ENCODE data around the gene DIP2B. TPM values are rescaled to one million over a fixed set of nuclear protein-coding genes. Genes with fewer than 3 reads are reported as not detected.
A peak's percentile ranks its signal among the peaks of the same experiment; 100 is the strongest.

Gene DIP2B
- total RNA-seq, 2 donors from 2014 or later: 22.8 to 31.0 TPM

DNA sequence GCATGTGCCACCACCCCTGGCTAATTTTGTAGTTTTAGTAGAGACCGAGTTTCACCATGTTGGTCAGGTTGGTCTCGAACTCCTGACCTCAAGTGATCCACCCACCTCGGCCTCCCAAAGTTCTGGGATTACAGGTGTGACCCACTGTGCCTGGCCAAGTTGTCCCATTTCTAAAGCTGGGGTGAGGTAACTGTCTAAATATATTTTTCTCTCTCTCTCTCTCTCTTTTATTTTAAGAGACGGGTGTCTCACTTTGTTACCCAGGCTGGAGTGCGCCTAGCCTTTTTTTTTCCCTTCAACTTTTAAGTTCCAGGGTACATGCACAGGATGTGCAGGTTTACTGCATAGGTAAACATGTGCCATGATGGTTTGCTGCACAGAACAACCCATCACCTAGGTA lies 267.7 kb downstream of the DIP2B start:
- Mint-ChIP-seq H3K27me3 (no peaks in the 10 kb centered on the region), H3K4me3 (no peak overlapping the region), H3K4me1 (peaks cover 8% of the 10 kb centered on the region), H3K36me3 (ENCODE audit: low read depth) (no peaks in the 10 kb centered on the region), H3K27ac (no peak overlapping the region)
- H3K9me3 ChIP-seq (ENCODE audit: control insufficient read depth, low read length, poor library complexity, severe bottlenecking): no peaks in the 10 kb centered on the region
- no peak for DNase-seq
- no peak for ATAC-seq

DNA sequence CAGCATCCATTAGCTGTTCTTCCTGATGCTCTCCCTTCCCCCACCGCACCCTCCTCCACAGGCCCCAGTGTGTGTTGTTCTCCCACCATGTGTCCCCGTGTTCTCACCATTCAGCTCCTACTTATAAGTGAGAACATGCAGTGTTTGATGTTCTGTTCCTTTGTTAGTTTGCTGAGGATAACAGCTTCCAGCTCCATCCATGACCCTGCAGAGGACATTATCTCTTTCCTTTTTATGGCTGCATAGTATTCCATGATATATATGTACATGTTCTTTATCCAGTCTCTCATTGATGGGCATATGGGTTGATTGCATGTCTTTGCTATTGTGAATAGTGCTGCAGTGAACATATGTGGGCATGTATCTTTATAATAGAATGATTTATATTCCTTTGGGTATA lies 268.1 kb downstream of the DIP2B start:
- no peak for DNase-seq
- no peaks in the 10 kb centered on the region for H3K9me3 ChIP-seq (ENCODE audit: control insufficient read depth, low read length, poor library complexity, severe bottlenecking)
- H3K4me1 Mint-ChIP-seq: peaks cover 8% of the 10 kb centered on the region
- no peaks in the 10 kb centered on the region for H3K36me3 Mint-ChIP-seq (ENCODE audit: low read depth)
- H3K27me3 Mint-ChIP-seq: no peaks in the 10 kb centered on the region
- ATAC-seq: no peak
- H3K4me3 Mint-ChIP-seq: no peak overlapping the region
- H3K27ac Mint-ChIP-seq: no peak overlapping the region

DNA sequence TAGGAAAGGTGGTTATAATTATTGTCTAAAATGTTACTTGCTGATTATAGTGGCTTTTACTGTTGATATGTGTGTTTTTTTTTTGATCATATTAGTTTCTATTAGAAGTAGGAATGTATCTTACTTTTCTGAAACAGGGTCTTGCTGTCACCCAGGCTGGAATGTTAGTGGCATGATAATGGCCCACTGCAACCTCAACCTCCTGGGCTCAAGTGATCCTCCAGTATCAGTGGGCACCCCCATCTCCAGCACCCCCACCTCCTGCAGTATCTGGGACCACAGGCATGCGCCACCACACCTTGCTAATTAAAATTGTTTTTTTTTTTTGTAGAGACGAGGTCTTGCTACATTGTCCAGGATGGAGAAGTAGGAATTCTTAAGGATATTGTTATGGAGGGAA lies 270.5 kb downstream of the DIP2B start:
- no peak for ATAC-seq
- no peak overlapping the region for H3K27ac Mint-ChIP-seq
- H3K36me3 Mint-ChIP-seq (ENCODE audit: low read depth): no peaks in the 10 kb centered on the region
- no peaks in the 10 kb centered on the region for H3K9me3 ChIP-seq (ENCODE audit: control insufficient read depth, low read length, poor library complexity, severe bottlenecking)
- no peak for DNase-seq
- H3K27me3 Mint-ChIP-seq: no peaks in the 10 kb centered on the region
- H3K4me1 Mint-ChIP-seq: peaks cover 15% of the 10 kb centered on the region
- no peak overlapping the region for H3K4me3 Mint-ChIP-seq

DNA sequence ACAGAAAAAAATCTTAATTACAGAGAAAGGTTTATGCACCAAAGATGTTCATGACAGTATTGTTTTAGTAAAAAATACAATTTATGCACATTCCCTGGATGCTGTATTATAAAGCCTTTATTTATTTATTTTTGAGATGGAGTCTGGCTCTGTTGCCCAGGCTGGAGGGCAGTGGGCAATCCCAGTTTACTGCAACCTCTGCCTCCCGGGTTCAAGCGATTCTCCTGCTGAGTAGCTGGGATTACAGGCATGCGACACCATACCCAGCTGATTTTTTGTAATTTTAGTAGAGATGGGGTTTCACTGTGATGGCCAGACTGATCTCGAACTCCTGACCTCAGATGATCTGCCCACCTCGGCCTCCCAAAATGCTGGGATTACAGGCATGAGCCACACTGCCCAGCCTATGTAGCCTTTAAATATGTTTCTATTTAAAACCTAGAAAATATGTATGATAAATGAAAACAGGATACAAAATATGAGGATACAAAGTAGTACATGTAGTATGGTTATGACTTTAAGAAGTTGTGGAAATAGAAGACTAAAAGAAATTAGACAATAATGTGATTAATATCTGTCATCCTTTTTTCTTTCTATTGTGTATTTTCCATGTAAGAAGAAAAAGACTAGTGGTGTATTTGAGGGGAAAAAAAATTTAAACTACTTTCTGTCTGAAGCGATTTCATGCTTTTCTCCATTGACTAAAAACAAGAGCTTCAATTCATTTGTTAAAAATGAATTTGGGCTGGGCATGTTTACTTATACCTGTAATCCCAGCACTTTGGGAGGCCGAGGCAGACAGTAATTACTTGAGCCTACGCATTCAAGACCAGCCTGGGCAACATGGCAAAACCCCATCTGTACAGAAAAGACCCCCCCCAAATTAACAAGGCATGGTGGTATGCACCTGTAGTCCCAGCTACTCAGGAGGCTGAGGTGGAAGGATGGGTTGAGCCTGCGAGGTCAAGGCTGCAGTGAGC lies 272.3 kb downstream of the DIP2B start:
- Mint-ChIP-seq H3K36me3 (ENCODE audit: low read depth) (no peaks in the 10 kb centered on the region), H3K4me3 (no peak overlapping the region), H3K27me3 (no peaks in the 10 kb centered on the region), H3K4me1 (peaks cover 18% of the 10 kb centered on the region), H3K27ac (peak overlapping the region; percentile 49)
- ATAC-seq: no peak
- no peaks in the 10 kb centered on the region for H3K9me3 ChIP-seq (ENCODE audit: control insufficient read depth, low read length, poor library complexity, severe bottlenecking)
- no peak for DNase-seq

DNA sequence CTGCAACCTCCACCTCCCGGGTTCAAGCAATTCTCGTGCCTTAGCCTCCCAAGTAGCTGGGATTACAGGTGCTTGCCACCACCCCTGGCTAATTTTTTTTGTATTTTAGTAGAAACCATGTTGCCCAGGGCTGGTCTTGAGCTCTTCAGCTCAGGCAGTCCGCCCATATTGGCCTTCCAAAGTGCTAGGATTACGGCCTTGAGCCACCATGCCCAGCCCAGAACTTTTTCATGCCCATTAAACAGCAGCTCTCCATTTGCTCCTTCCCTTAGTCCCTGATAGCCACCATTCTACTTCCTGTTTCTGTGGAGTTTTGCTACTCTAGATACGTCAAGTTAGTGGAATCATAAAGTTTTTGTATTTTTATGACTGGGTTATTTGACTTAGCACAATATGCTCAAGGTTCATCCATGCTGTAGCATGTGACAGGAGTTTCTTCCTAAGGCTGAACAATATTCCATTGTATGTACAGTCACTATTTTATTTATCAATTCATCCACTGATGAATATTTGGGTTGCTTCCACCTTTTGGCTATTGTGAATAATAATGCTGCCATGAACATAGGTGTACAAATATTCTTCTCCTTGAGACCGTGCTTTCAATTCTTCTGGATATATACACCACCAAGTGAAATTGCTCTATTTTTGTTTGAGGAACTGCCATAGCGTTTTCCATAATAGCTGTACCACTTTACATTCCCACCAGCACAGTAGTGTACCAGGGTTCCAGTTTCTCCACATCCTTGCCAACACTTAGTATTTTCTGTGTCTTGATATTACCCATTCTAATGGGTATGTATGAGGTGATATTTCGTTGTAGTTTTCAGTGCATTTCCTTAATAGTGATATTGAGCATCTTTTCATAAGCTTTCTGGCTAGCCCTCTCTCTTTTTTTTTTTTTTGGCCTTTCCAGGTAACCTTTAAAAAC lies 274.1 kb downstream of the DIP2B start:
- peak overlapping the region; percentile 34 for H3K27ac Mint-ChIP-seq
- ATAC-seq (no peak), DNase-seq (no peak)
- no peak overlapping the region for H3K4me3 Mint-ChIP-seq
- no peaks in the 10 kb centered on the region for H3K9me3 ChIP-seq (ENCODE audit: control insufficient read depth, low read length, poor library complexity, severe bottlenecking)
- peaks cover 15% of the 10 kb centered on the region for H3K4me1 Mint-ChIP-seq
- H3K36me3 Mint-ChIP-seq (ENCODE audit: low read depth): no peaks in the 10 kb centered on the region
- no peaks in the 10 kb centered on the region for H3K27me3 Mint-ChIP-seq

DNA sequence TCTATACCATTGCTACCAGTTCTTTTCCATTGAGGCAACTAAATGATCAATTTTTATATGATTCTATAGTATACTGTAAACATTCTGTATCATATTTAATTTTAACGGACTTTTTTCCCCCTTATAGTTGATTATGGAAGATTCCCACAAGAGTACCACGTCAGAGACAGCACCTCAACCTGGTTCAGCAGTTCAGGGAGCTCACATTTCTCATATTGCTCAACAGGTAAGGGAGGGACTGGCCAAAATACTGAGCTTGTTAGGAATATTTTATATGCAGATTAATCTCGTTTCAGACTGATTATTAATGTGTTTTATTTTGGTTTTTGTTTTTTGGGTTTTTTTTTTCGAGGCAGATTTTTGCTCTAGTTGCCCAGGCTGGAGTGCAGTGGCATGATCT lies 275.2 kb downstream of the DIP2B start:
- Mint-ChIP-seq H3K27me3 (no peaks in the 10 kb centered on the region), H3K36me3 (ENCODE audit: low read depth) (peaks cover 3% of the 10 kb centered on the region), H3K4me3 (no peak overlapping the region), H3K27ac (peak overlapping the region; percentile 34), H3K4me1 (peaks cover 21% of the 10 kb centered on the region)
- no peaks in the 10 kb centered on the region for H3K9me3 ChIP-seq (ENCODE audit: control insufficient read depth, low read length, poor library complexity, severe bottlenecking)
- DNase-seq (no peak), ATAC-seq (no peak)

DNA sequence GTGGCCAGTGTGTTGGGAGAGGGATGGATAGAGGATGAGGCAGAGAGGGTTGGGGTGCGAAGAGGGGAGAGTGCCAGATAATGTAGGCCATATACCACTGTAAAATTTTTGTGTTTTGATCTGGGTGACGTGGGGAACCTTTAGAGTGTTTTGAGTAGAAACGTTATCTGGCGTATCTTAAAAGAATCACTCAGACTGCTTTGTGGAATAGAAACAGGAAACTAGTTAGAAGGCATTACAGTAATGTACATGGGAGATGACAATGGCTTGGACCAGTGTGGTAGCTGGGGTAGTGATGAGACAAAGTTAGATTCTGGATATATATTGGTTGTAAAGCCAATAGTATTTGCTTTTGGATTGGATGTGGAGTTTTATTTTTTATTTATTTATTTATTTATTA lies 279.7 kb downstream of the DIP2B start:
- no peaks in the 10 kb centered on the region for H3K9me3 ChIP-seq (ENCODE audit: control insufficient read depth, low read length, poor library complexity, severe bottlenecking)
- ATAC-seq: peak; percentile 61
- Mint-ChIP-seq H3K27me3 (no peaks in the 10 kb centered on the region), H3K4me1 (peaks cover 10% of the 10 kb centered on the region), H3K36me3 (ENCODE audit: low read depth) (peaks cover 5% of the 10 kb centered on the region), H3K27ac (peak overlapping the region; percentile 60), H3K4me3 (no peak overlapping the region)
- DNase-seq: no peak

DNA sequence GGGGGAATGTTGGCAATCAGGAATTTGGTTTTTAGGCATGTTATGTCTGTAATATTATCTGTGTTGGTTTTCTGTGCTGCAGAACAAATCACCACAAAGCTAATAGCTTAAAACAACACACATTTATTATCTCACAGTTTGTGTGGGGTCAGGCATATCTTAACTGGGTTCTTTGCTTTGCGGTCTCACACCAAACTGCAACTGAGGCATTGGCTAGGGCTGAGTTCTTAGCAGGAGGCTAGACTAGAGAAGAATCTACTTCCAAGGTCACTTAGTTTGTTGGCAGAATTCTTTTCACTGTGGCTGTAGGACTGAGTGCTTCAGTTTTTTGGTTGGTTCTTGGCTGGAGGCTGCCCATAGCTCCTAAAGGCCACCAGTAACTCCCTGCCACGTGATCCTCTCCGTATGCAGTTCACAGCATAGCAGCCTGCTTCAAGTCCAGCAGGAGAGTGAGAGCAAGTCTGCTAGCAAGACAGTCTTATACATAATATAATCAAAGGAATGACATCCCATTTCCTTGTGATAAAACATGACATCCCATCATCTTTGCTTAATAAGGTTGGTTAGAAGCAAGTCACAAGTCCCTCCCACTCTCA lies 280.7 kb downstream of the DIP2B start:
- ATAC-seq (no peak), DNase-seq (no peak)
- H3K36me3 Mint-ChIP-seq (ENCODE audit: low read depth): peaks cover 5% of the 10 kb centered on the region
- peak overlapping the region; percentile 14 for H3K27ac Mint-ChIP-seq
- no peaks in the 10 kb centered on the region for H3K9me3 ChIP-seq (ENCODE audit: control insufficient read depth, low read length, poor library complexity, severe bottlenecking)
- H3K4me3 Mint-ChIP-seq: no peak overlapping the region
- no peaks in the 10 kb centered on the region for H3K27me3 Mint-ChIP-seq
- H3K4me1 Mint-ChIP-seq: peaks cover 13% of the 10 kb centered on the region

DNA sequence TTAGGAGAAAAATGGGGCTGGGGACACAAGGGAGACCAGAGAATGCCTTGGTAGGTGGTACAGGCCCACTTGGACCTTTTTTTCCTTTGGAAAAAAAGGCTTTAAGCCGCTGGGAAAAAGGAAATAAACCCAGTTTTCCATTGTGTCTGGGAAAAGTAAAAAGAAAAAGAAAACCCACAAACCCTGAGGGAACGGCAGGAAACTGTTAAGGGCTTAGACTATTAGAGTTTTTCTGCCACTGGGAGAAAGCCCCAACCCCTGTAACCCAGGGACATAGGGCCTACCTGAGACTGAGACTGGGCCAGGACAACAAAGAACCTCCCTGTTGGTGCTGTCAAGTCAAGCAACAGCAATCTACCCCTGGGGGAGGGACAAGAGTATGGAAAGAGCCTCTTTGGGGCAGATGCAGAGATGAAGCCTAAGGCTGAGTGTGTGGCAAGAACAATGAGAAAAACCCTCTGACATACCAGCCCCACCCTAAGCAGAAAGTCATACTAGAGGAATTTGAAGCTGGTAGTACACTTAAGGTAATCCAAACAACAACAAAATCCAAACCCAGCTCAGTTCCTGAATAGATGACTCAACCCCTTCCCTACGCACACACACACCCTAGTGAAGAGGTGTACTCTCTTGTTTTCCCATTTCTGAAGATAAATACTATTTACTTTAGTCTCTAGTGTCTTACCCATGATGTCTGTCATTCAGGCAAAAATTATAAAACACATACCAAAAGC lies 281.9 kb downstream of the DIP2B start:
- no peaks in the 10 kb centered on the region for H3K9me3 ChIP-seq (ENCODE audit: control insufficient read depth, low read length, poor library complexity, severe bottlenecking)
- H3K27me3 Mint-ChIP-seq: no peaks in the 10 kb centered on the region
- no peak for DNase-seq
- H3K4me3 Mint-ChIP-seq: no peak overlapping the region
- ATAC-seq: no peak
- peaks cover 5% of the 10 kb centered on the region for H3K36me3 Mint-ChIP-seq (ENCODE audit: low read depth)
- peak overlapping the region; percentile 14 for H3K27ac Mint-ChIP-seq
- peaks cover 22% of the 10 kb centered on the region for H3K4me1 Mint-ChIP-seq

DNA sequence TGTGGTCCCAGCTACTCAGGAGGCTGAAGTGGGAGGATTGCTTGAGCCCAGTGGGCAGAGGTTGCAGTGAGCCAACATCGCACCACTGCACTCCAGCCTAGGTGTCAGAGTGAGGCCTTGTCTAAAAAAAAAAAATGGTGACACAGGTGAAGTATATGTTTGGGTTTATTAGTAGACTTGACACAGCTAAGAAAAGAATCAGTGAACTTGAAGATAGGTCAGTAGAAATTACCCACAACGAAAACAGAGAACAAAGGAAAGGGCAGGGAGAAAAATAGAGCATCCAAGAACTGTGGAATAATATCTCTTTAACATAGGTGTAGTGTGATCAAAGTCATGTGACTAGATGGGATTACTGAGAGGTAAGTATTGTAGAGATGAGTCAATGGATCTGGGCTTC lies 282.8 kb downstream of the DIP2B start:
- ATAC-seq (no peak), DNase-seq (no peak)
- no peak overlapping the region for H3K4me3 Mint-ChIP-seq
- peaks cover 5% of the 10 kb centered on the region for H3K36me3 Mint-ChIP-seq (ENCODE audit: low read depth)
- H3K4me1 Mint-ChIP-seq: peaks cover 22% of the 10 kb centered on the region
- no peaks in the 10 kb centered on the region for H3K9me3 ChIP-seq (ENCODE audit: control insufficient read depth, low read length, poor library complexity, severe bottlenecking)
- H3K27me3 Mint-ChIP-seq: no peaks in the 10 kb centered on the region
- H3K27ac Mint-ChIP-seq: no peak overlapping the region

DNA sequence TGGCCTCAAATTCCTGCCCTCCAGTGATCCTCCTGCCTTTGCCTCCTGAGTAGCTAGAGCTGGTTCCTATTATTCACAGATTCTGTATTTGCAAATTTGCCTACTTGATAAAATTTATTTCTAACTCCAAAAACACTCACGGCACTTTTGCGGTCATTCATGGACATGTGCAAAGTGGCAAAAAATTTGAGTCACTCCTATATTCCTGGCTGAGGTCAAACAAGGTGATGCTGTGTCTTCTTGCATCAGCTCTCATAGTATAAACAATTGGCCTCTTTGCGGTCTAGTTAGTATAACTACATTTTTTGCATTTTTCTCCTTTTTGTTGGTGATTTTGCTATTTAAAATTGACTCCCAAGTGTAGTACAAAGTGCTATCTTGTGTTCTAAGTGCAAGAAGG lies 283.8 kb downstream of the DIP2B start:
- H3K4me1 Mint-ChIP-seq: peaks cover 22% of the 10 kb centered on the region
- no peak overlapping the region for H3K27ac Mint-ChIP-seq
- no peak overlapping the region for H3K4me3 Mint-ChIP-seq
- ATAC-seq (no peak), DNase-seq (no peak)
- H3K36me3 Mint-ChIP-seq (ENCODE audit: low read depth): peaks cover 5% of the 10 kb centered on the region
- no peaks in the 10 kb centered on the region for H3K27me3 Mint-ChIP-seq
- no peaks in the 10 kb centered on the region for H3K9me3 ChIP-seq (ENCODE audit: control insufficient read depth, low read length, poor library complexity, severe bottlenecking)

DNA sequence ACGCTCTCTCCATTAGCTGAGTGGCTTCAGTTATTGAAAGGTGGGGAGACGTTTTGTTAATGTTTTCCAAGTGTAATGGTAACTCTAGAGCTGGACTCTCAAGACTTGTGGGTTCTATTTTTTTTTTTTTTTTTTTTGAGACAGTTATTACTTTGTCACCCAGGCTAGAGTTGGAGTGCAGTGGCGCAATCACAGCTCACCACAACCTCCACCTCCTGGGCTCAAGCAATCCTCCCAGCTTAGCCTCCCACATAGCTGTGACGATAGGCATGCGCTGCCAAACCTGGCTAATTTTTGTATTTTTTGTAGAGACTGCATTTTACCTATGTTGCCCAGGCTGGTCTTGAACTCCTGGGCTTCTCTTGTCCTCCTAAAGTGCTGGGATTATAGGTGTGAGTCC lies 285.3 kb downstream of the DIP2B start:
- no peak for DNase-seq
- Mint-ChIP-seq H3K27me3 (no peaks in the 10 kb centered on the region), H3K27ac (peak overlapping the region; percentile 56), H3K4me1 (peaks cover 17% of the 10 kb centered on the region), H3K36me3 (ENCODE audit: low read depth) (peaks cover 3% of the 10 kb centered on the region), H3K4me3 (no peak overlapping the region)
- no peaks in the 10 kb centered on the region for H3K9me3 ChIP-seq (ENCODE audit: control insufficient read depth, low read length, poor library complexity, severe bottlenecking)
- ATAC-seq: no peak
